H1 (cell line): ENCODE data around the gene PDE8A. TPM values are rescaled to one million over a fixed set of nuclear protein-coding genes. Genes with fewer than 3 reads are reported as not detected.
A peak's percentile ranks its signal among the peaks of the same experiment; 100 is the strongest.

Source experiments
- CTCF ChIA-PET: fragments of 300-600 bp; sonication (Branson Sonifier 250); formaldehyde crosslinking; loops from one replicate; lab custom pipeline; 2021; ENCODE audit not compliant: partially characterized antibody; lab: Charles Lee
- POLR2A ChIA-PET: fragments of 300-600 bp; sonication (Branson Sonifier 250); formaldehyde crosslinking; loops from one replicate; lab custom pipeline; 2021; ENCODE audit warnings: inconsistent platforms; ENCODE audit not compliant: partially characterized antibody; lab: Charles Lee
- DNase-seq, 2 experiments: peaks; one replicate each; pipeline versions ENCODE4 v3.0.0 to v3.0.0-alpha.2; 2010 to 2022; ENCODE audit warnings: low spot score in 2 of 2, low read depth in 1 of 2, mixed read lengths in 1 of 2
- FAIRE-seq: peaks from 2 replicates; lab custom pipeline; 2011; peaks lifted over from hg19 to GRCh38; lab: Jason Lieb, UNC
- H2AFZ ChIP-seq: 2 replicates; pipeline ENCODE4 v1.8.1; 2012; ENCODE audit warnings: low read length, inconsistent platforms
- H2AK5ac ChIP-seq: 2 replicates; pipeline ENCODE4 v1.6.1; 2013; ENCODE audit warnings: low read depth, low read length
- H2BK120ac ChIP-seq: replicated peaks from 2 replicates; pipeline ENCODE3; 2013; ENCODE audit warnings: low read depth, low read length, inconsistent platforms
- H2BK12ac ChIP-seq: 2 replicates; pipeline ENCODE4 v1.6.1; 2013; ENCODE audit warnings: low read depth, low read length
- H2BK15ac ChIP-seq: 2 replicates; pipeline ENCODE4 v1.6.1; 2013; ENCODE audit warnings: low read length
- H2BK20ac ChIP-seq: 2 replicates; pipeline ENCODE4 v1.6.1; 2013; ENCODE audit warnings: low read length
- H2BK5ac ChIP-seq: 2 replicates; pipeline ENCODE4 v1.6.1; 2013; ENCODE audit warnings: low read depth, low read length
- H3K14ac ChIP-seq: 2 replicates; pipeline ENCODE4 v1.6.1; 2013; ENCODE audit warnings: inconsistent platforms; ENCODE audit not compliant: insufficient read length
- H3K18ac ChIP-seq: 2 replicates; pipeline ENCODE4 v1.6.1; 2013; ENCODE audit warnings: low read length; ENCODE audit errors: extremely low read depth
- H3K23ac ChIP-seq: 2 replicates; pipeline ENCODE4 v1.6.1; 2013; ENCODE audit warnings: inconsistent platforms; ENCODE audit not compliant: insufficient read length
- H3K23me2 ChIP-seq: 2 replicates; pipeline ENCODE4 v1.6.1; 2013; ENCODE audit warnings: low read depth, low read length
- H3K27ac ChIP-seq: 2 replicates; pipeline ENCODE4 v1.6.1; 2011; ENCODE audit warnings: low read depth, low read length, inconsistent platforms
- H3K27me3 ChIP-seq, 4 experiments: replicated peaks in 1 of 4; 1 replicate in 1 of 4; 2 replicates in 3 of 4; pipeline versions ENCODE4 v1.6.1 to v1.8.1; 2011 to 2013; ENCODE audit warnings: low read length in 3 of 4, mild to moderate bottlenecking in 3 of 4, inconsistent platforms in 2 of 4, mixed read lengths in 2 of 4, moderate library complexity in 1 of 4; ENCODE audit not compliant: control insufficient read depth in 3 of 4, insufficient read depth in 3 of 4; ENCODE audit errors: extremely low read depth in 1 of 4
- H3K36me3 ChIP-seq, 4 experiments: 2 replicates each; pipeline versions ENCODE4 v1.6.1 to v1.8.1; 2011 to 2013; ENCODE audit warnings: mild to moderate bottlenecking in 4 of 4, low read length in 3 of 4, moderate library complexity in 2 of 4, control low read depth in 1 of 4, inconsistent platforms in 1 of 4; ENCODE audit not compliant: insufficient read depth in 4 of 4, control insufficient read depth in 2 of 4
- H3K4ac ChIP-seq: replicated peaks from 2 replicates; pipeline ENCODE3; 2013; ENCODE audit warnings: low read length, low read depth, mixed read lengths, inconsistent platforms; ENCODE audit not compliant: insufficient read length
- H3K4me1 ChIP-seq, 4 experiments: replicated peaks in 1 of 4; 1 replicate in 1 of 4; 2 replicates in 3 of 4; pipeline versions ENCODE4 v1.6.1 to v1.8.1; 2011 to 2013; ENCODE audit warnings: low read length in 3 of 4, inconsistent platforms in 2 of 4, mixed read lengths in 1 of 4; ENCODE audit not compliant: insufficient read depth in 4 of 4, control insufficient read depth in 3 of 4
- H3K4me2 ChIP-seq, 2 experiments: 2 replicates each; pipeline versions ENCODE4 v1.6.1 to v1.8.1; 2011 to 2013; ENCODE audit warnings: low read depth in 2 of 2, low read length in 2 of 2, control low read depth in 1 of 2, inconsistent platforms in 1 of 2, mild to moderate bottlenecking in 1 of 2; ENCODE audit not compliant: insufficient read depth in 1 of 2
- H3K4me3 ChIP-seq, 4 experiments: fragments of 200-600, 300-600 bp in 1 of 4; sonication (generic), shearing (Covaris generic), sonication (Bioruptor Twin) in 1 of 4; 2 replicates each; pipeline versions ENCODE4 v1.5.1 to v1.8.1; 2011 to 2016; ENCODE audit warnings: low read length in 4 of 4, low read depth in 3 of 4, control low read depth in 2 of 4, inconsistent platforms in 2 of 4, mild to moderate bottlenecking in 2 of 4, mixed read lengths in 1 of 4, moderate library complexity in 1 of 4; ENCODE audit not compliant: insufficient read depth in 2 of 4; ENCODE audit errors: extremely low read depth in 1 of 4
- H3K56ac ChIP-seq: replicated peaks from 2 replicates; pipeline ENCODE3; 2013; ENCODE audit warnings: low read depth, mild to moderate bottlenecking, mixed read lengths, low read length, inconsistent platforms; ENCODE audit not compliant: insufficient read length
- H3K79me1 ChIP-seq: 2 replicates; pipeline ENCODE4 v1.6.1; 2013; ENCODE audit warnings: low read depth, low read length, control low read depth
- H3K79me2 ChIP-seq, 2 experiments: 2 replicates each; pipeline versions ENCODE4 v1.6.1 to v1.8.1; 2012 to 2013; ENCODE audit warnings: low read length in 2 of 2, mild to moderate bottlenecking in 2 of 2, inconsistent platforms in 1 of 2; ENCODE audit not compliant: insufficient read depth in 2 of 2, control insufficient read depth in 1 of 2
- H3K9ac ChIP-seq, 4 experiments: replicated peaks in 1 of 4; 1 replicate in 1 of 4; 2 replicates in 3 of 4; pipeline versions ENCODE4 v1.6.1 to v1.8.1; 2011 to 2013; ENCODE audit warnings: low read depth in 3 of 4, low read length in 3 of 4, control low read depth in 2 of 4, mild to moderate bottlenecking in 2 of 4, moderate library complexity in 2 of 4, inconsistent platforms in 1 of 4; ENCODE audit errors: extremely low read depth in 1 of 4
- H3K9me3 ChIP-seq, 2 experiments: 2 replicates each; pipeline versions ENCODE4 v1.6.1 to v1.8.1; 2012 to 2013; ENCODE audit warnings: mild to moderate bottlenecking in 2 of 2, moderate library complexity in 2 of 2, control low read depth in 1 of 2, inconsistent platforms in 1 of 2, low read depth in 1 of 2, low read length in 1 of 2, mixed read lengths in 1 of 2; ENCODE audit not compliant: insufficient read depth in 2 of 2
- H4K20me1 ChIP-seq, 2 experiments: replicated peaks in 1 of 2; 2 replicates each; pipeline versions ENCODE3 to v1.8.1; 2011 to 2013; ENCODE audit warnings: inconsistent platforms in 2 of 2, low read length in 2 of 2, mild to moderate bottlenecking in 1 of 2; ENCODE audit not compliant: insufficient read depth in 2 of 2, control insufficient read depth in 1 of 2
- H4K5ac ChIP-seq: 2 replicates; pipeline ENCODE4 v1.6.1; 2013; ENCODE audit warnings: low read length, low read depth, mixed read lengths, inconsistent platforms; ENCODE audit not compliant: insufficient read length
- H4K8ac ChIP-seq: 2 replicates; pipeline ENCODE4 v1.8.0; 2013; ENCODE audit warnings: mild to moderate bottlenecking, moderate library complexity, low read length, inconsistent platforms; ENCODE audit not compliant: insufficient read depth; ENCODE audit errors: extremely low read depth
- H4K91ac ChIP-seq: replicated peaks from 2 replicates; pipeline ENCODE3; 2013; ENCODE audit warnings: low read length, mixed read lengths, inconsistent platforms; ENCODE audit not compliant: insufficient read length
- KDM1A ChIP-seq: fragments of 200-600, 300-600 bp; sonication (generic); IDR thresholded peaks from 2 replicates; pipeline ENCODE4 v1.7.1; 2016; ENCODE audit warnings: mild to moderate bottlenecking, low read length, borderline replicate concordance
- NRF1 ChIP-seq: IDR thresholded peaks from 2 replicates; pipeline ENCODE4 v1.6.1; 2011; ENCODE audit warnings: mild to moderate bottlenecking, low read depth, low read length, improper control_type of control experiment
- SAP30 ChIP-seq: fragments of 300-600 bp; sonication (generic); IDR thresholded peaks from 2 replicates; pipeline ENCODE4 v1.7.1; 2012; ENCODE audit warnings: low read length, moderate library complexity, mild to moderate bottlenecking, inconsistent platforms; ENCODE audit not compliant: insufficient read depth, insufficient replicate concordance
- SP1 ChIP-seq: IDR thresholded peaks from 2 replicates; pipeline ENCODE4 v1.6.1; 2011; ENCODE audit warnings: low read depth, low read length
- SRF ChIP-seq: IDR thresholded peaks from 2 replicates; pipeline ENCODE4 v1.6.1; 2011; ENCODE audit warnings: mild to moderate bottlenecking, low read depth, low read length, moderate library complexity
- SUZ12 ChIP-seq: fragments of 200-600 bp; sonication (generic); IDR thresholded peaks from 2 replicates; pipeline ENCODE4 v1.6.1; 2012; ENCODE audit warnings: mild to moderate bottlenecking, inconsistent platforms, low read length, moderate library complexity, mixed read lengths
- WGBS, 2 experiments: shearing (Covaris generic) in 1 of 2; methylation state at CpG; one replicate each; pipeline versions ENCODE4 v1.1.6 to v1.1.7; 2013 to 2015; ENCODE audit warnings: low lambda C conversion rate in 2 of 2, mixed read lengths in 2 of 2, inconsistent platforms in 1 of 2, low coverage in 1 of 2, missing lambda C conversion rate in 1 of 2; ENCODE audit not compliant: insufficient replicate concordance in 2 of 2, insufficient coverage in 1 of 2, insufficient read length in 1 of 2; ENCODE audit errors: extremely low coverage in 1 of 2, missing lambda C conversion rate in 1 of 2; 5-methylcytosine and 5-hydroxymethylcytosine counted together
- polyA plus RNA-seq, 7 experiments: library from polyadenylated mRNA; depleted of rRNA in 3 of 7; stranded (reverse) in 5 of 7; unstranded in 2 of 7; fragments of >200 nt in 5 of 7; fragments of 200-250 nt in 2 of 7; gene quantifications; 1 replicate in 5 of 7; 2 replicates in 1 of 7; 4 replicates in 1 of 7; pipeline versions ENCODE4 v1.2.1 to v1.2.3, GENCODE V29; 2011 to 2013; ENCODE audit warnings: missing spikeins in 2 of 7, mixed read lengths in 2 of 7
- total RNA-seq: library from RNA; stranded (reverse); fragmentation: NEBNext Ultra II Directional; extraction: Animal tissue kit (Norgen Biotek cat#: 25700); gene quantifications from 2 replicates; pipeline ENCODE4 v1.2.1, GENCODE V29; 2021
- TF ChIP-seq, protein P1 (sequence below): IDR thresholded peaks from 2 replicates; pipeline ENCODE4 v1.6.1; 2012; ENCODE audit warnings: inconsistent platforms

The PDE8A gene
- total and polyA plus RNA-seq, 2 of the 8 experiments (the other 6 are each of a cell fraction or from before 2014, with no cell fraction given), result 6.9 to 7.8 TPM

DNA sequence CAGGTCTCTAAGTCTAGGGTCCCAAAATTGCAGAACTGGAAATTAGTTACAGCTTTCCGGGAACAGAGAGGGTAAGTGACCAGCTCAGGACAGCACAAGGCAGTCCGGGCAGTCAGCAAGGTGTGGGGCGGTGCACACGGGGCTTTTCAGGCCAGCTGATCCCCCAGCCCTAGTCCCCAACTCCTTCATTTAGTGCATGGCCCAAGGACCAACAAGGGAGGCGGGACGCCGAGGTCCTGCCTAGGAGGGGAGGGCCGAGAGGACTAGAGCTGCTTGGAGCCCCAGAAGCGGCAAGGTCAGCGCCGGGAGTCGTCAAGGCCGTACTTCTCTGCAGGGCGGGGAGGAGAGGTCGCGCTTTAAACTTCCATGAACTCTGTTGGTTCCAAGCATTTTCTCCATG, 2.0 kb upstream of the PDE8A start:
- Histone ChIP-seq H3K36me3 (no peaks in the 10 kb centered on the region), H4K20me1 (peaks cover 3 to 6% of the 10 kb centered on the region in 2 experiments), H2AK5ac (no peak overlapping the region), H2BK20ac (no peak overlapping the region), H4K91ac (no peak overlapping the region), H3K14ac (no peak overlapping the region), H2BK15ac (0 out of 2 replicates have a peak overlapping the region, but pooled peaks have one; percentile 81), H3K79me2 (0 out of 4 replicates have a peak, but pooled peaks cover 0 to 3% of the 10 kb centered on the region in 2 experiments), H3K23me2 (peaks cover 14% of the 10 kb centered on the region; the same call in 1 of the 2 replicates), H2BK12ac (no peak overlapping the region), H2AFZ (no peak overlapping the region), H4K5ac (no peak overlapping the region), H3K9me3 (no peaks in the 10 kb centered on the region), H3K4me3 (peak overlapping the region; percentile 11 to 86 (median 64); a peak in 6 of 8 replicates), H3K56ac (no peak overlapping the region), H3K79me1 (no peaks in the 10 kb centered on the region), H3K9ac (no peak overlapping the region), H3K23ac (no peak overlapping the region), H4K8ac (no peak overlapping the region; the same call in 1 of the 2 replicates), H3K27me3 (peaks cover 5 to 43% (median 30%) of the 10 kb centered on the region in 4 experiments), H3K27ac (no peak overlapping the region), H2BK120ac (no peak overlapping the region), H3K4ac (no peak overlapping the region), H3K4me1 (peaks cover 0 to 10% (median 5%) of the 10 kb centered on the region in 4 experiments; a peak in 6 of 7 replicates), H3K4me2 (peak overlapping the region; percentile 57 to 82), H3K18ac (peak overlapping the region; percentile 42), H2BK5ac (no peak overlapping the region)
- POLR2A ChIA-PET, result interaction anchor here (1.4 to 1.5 kb wide), 2 partner anchors 10 to 11 kb away, joined by 4 to 6 read pairs; no protein-coding TSS in a partner anchor
- TF ChIP-seq NRF1, result no peak
- TF ChIP-seq KDM1A, result no peak
- TF ChIP-seq SAP30, result no peak
- TF ChIP-seq SUZ12, result 0 out of 2 replicates have a peak, but pooled peaks have one; percentile 27
- TF ChIP-seq SP1, result no peak
- TF ChIP-seq SRF, result no peak
- TF ChIP-seq, protein P1, sequence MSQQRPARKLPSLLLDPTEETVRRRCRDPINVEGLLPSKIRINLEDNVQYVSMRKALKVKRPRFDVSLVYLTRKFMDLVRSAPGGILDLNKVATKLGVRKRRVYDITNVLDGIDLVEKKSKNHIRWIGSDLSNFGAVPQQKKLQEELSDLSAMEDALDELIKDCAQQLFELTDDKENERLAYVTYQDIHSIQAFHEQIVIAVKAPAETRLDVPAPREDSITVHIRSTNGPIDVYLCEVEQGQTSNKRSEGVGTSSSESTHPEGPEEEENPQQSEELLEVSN, result no peak
- CTCF ChIA-PET, result interaction anchor here (0.6 to 2.9 kb wide), 8 partner anchors 22 to 324 kb away, joined by 3 to 11 read pairs (median 3); no protein-coding TSS in a partner anchor
- DNase-seq, result peak in 1 of 2 experiments; percentile 69
- WGBS, 2 experiments, result 17% methylated on average over 16 of the region's 16 CpGs; no CpG with 5 or more reads in 1 of the 2 experiments
- FAIRE-seq, result no peak
